GM21423 (cell line): ENCODE measurements around the gene KLHL2.
A peak's percentile ranks its signal among the peaks of the same experiment; 100 is the strongest.
"Not testable (repeated sequence)": the region's sequence is repeated elsewhere in the genome, so short reads cannot be mapped to it uniquely, and the experiment has no call there.

Experiments
- ATAC-seq: cut with Tn5 transposase; IDR thresholded peaks from one replicate; pipeline ENCODE4 v1.9.1; 2021; ENCODE audit warnings: mild to moderate bottlenecking, moderate library complexity; ENCODE audit not compliant: unreplicated experiment

KLHL2 gene

GRCh38 chr4:165199722-165200121 lies 7.6 kb upstream of the KLHL2 start:
- no peak for ATAC-seq

GRCh38 chr4:165201806-165202205 lies 5.6 kb upstream of the KLHL2 start:
- ATAC-seq, result no peak

- ATAC-seq, result no peak
Observed at GRCh38 chr4:165203541-165204461, 3.6 kb upstream of the KLHL2 start.

- ATAC-seq, result no peak
Observed at GRCh38 chr4:165204462-165204830, 2.9 kb upstream of the KLHL2 start.

GRCh38 chr4:165207016-165207430 lies 338 bp upstream of the KLHL2 start:
- peak; percentile 15 for ATAC-seq

GRCh38 chr4:165208221-165208652 lies 876 bp downstream of the KLHL2 start:
- ATAC-seq, result no peak

- no peak for ATAC-seq
Observed at GRCh38 chr4:165208741-165209388, 1.5 kb downstream of the KLHL2 start.

GRCh38 chr4:165209796-165210195 lies 2.4 kb downstream of the KLHL2 start:
- no peak for ATAC-seq

GRCh38 chr4:165210566-165210965 lies 3.2 kb downstream of the KLHL2 start:
- ATAC-seq, result no peak

GRCh38 chr4:165212647-165213046 lies 5.3 kb downstream of the KLHL2 start:
- ATAC-seq, result not testable (repeated sequence)

- not testable (repeated sequence) for ATAC-seq
Observed at GRCh38 chr4:165213404-165213803, 6.0 kb downstream of the KLHL2 start.

- ATAC-seq, result not testable (repeated sequence)
Observed at GRCh38 chr4:165213991-165214709, 6.8 kb downstream of the KLHL2 start.

GRCh38 chr4:165215034-165215751 lies 7.8 kb downstream of the KLHL2 start:
- peak; percentile 48 for ATAC-seq

- peak; percentile 59 for ATAC-seq
Observed at GRCh38 chr4:165215761-165216487, 8.6 kb downstream of the KLHL2 start.

GRCh38 chr4:165217325-165217724 lies 10.0 kb downstream of the KLHL2 start:
- ATAC-seq, result no peak

- ATAC-seq, result not testable (repeated sequence)
Observed at GRCh38 chr4:165221306-165221705, 13.9 kb downstream of the KLHL2 start.

GRCh38 chr4:165221993-165222650 lies 14.8 kb downstream of the KLHL2 start:
- not testable (repeated sequence) for ATAC-seq

GRCh38 chr4:165222651-165222994 lies 15.3 kb downstream of the KLHL2 start:
- ATAC-seq, result no peak

GRCh38 chr4:165227401-165227800 lies 20.0 kb downstream of the KLHL2 start:
- not testable (repeated sequence) for ATAC-seq
